Neural cell (in vitro differentiated cells): ENCODE data around the gene MAD2L1.

Experiments used
- POLR2AphosphoS5 ChIP-seq: IDR thresholded peaks from 2 replicates; pipeline ENCODE4 v1.6.1; 2012
- TF ChIP-seq, protein P1 (sequence below): fragments of 450-650 bp; IDR thresholded peaks from 2 replicates; pipeline ENCODE4 v1.5.1; 2014; ENCODE audit warnings: antibody characterized with exemption, mild to moderate bottlenecking, moderate library complexity; ENCODE audit not compliant: poor library complexity, severe bottlenecking

DNA sequence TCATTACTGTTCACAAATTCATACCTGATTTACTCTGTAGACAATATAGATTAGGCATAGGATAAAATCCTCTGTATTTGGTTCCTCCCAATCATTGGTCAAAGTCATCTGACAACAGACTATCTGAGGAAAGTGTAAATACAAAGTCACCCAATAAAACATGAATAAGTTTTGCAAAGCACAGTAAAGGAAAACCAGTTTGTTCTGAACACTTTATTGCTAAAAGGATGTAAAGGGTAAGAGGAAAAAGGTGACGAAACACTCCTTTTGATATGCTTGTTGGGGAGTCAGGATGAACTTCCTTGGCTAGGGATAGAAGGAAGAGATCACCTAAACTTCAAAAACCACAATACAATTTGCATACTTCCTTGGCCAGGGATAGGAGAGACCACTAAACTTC is 10.9 kb downstream of the MAD2L1 start:
- TF ChIP-seq POLR2AphosphoS5: no peak
- TF ChIP-seq, protein P1, sequence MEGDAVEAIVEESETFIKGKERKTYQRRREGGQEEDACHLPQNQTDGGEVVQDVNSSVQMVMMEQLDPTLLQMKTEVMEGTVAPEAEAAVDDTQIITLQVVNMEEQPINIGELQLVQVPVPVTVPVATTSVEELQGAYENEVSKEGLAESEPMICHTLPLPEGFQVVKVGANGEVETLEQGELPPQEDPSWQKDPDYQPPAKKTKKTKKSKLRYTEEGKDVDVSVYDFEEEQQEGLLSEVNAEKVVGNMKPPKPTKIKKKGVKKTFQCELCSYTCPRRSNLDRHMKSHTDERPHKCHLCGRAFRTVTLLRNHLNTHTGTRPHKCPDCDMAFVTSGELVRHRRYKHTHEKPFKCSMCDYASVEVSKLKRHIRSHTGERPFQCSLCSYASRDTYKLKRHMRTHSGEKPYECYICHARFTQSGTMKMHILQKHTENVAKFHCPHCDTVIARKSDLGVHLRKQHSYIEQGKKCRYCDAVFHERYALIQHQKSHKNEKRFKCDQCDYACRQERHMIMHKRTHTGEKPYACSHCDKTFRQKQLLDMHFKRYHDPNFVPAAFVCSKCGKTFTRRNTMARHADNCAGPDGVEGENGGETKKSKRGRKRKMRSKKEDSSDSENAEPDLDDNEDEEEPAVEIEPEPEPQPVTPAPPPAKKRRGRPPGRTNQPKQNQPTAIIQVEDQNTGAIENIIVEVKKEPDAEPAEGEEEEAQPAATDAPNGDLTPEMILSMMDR: no peak
